T-helper 9 cell (primary cell): ENCODE measurements around the gene POT1.
"Not testable (repeated sequence)": the region's sequence is repeated elsewhere in the genome, so short reads cannot be mapped to it uniquely, and the experiment has no call there.

Experiments
- DNase-seq: peaks from one replicate; pipeline ENCODE4 v3.0.0-alpha.2; 2020
- total RNA-seq, 2 donors: gene quantifications; one replicate each; lab custom pipeline; 2026; lab: John Stamatoyannopoulos, UW

Gene POT1
- total RNA-seq: 24.6 to 40.2 reads per million in 2 donors

- peak; percentile 94 for DNase-seq
Observed at GRCh38 chr7:124929467-124930172, at the start of gene POT1. Gene POT1 (minus strand): TSS chr7:124929825. CDS start chr7:124897173, 32,652 bp downstream.

- not testable (repeated sequence) for DNase-seq
Observed at GRCh38 chr7:124975131-124975530, 45.5 kb upstream of the POT1 start.

- no peak for DNase-seq
Observed at GRCh38 chr7:124965553-124965952, 35.9 kb upstream of the POT1 start.

- DNase-seq: no peak
Observed at GRCh38 chr7:124959676-124960075, 30.1 kb upstream of the POT1 start.

GRCh38 chr7:124957952-124958351, 28.3 kb upstream of the POT1 start:
- DNase-seq: not testable (repeated sequence)

GRCh38 chr7:124956160-124956559, 26.5 kb upstream of the POT1 start:
- DNase-seq: no peak

GRCh38 chr7:124954790-124955189, 25.2 kb upstream of the POT1 start:
- DNase-seq: no peak

- DNase-seq: no peak
Observed at GRCh38 chr7:124945680-124946079, 16.1 kb upstream of the POT1 start.

- no peak for DNase-seq
Observed at GRCh38 chr7:124943472-124943871, 13.8 kb upstream of the POT1 start.

- DNase-seq: no peak
Observed at GRCh38 chr7:124942399-124942798, 12.8 kb upstream of the POT1 start.

GRCh38 chr7:124940306-124940705, 10.7 kb upstream of the POT1 start:
- no peak for DNase-seq

- no peak for DNase-seq
Observed at GRCh38 chr7:124938128-124938527, 8.5 kb upstream of the POT1 start.

- no peak for DNase-seq
Observed at GRCh38 chr7:124937076-124937475, 7.5 kb upstream of the POT1 start.

GRCh38 chr7:124934841-124935240, 5.2 kb upstream of the POT1 start:
- DNase-seq: no peak

GRCh38 chr7:124930655-124931597, 1.3 kb upstream of the POT1 start:
- DNase-seq: no peak

- no peak for DNase-seq
Observed at GRCh38 chr7:124930173-124930623, 573 bp upstream of the POT1 start.

- DNase-seq: no peak
Observed at GRCh38 chr7:124924906-124925305, 4.7 kb downstream of the POT1 start.

GRCh38 chr7:124922200-124922599, 7.4 kb downstream of the POT1 start:
- DNase-seq: no peak

GRCh38 chr7:124919841-124920240, 9.8 kb downstream of the POT1 start:
- DNase-seq: no peak

GRCh38 chr7:124918662-124919061, 11.0 kb downstream of the POT1 start:
- no peak for DNase-seq

- no peak for DNase-seq
Observed at GRCh38 chr7:124915242-124915641, 14.4 kb downstream of the POT1 start.

- no peak for DNase-seq
Observed at GRCh38 chr7:124914298-124914697, 15.3 kb downstream of the POT1 start.

GRCh38 chr7:124912972-124913371, 16.7 kb downstream of the POT1 start:
- no peak for DNase-seq

GRCh38 chr7:124909808-124910207, 19.8 kb downstream of the POT1 start:
- DNase-seq: no peak
